ENCODE data around the gene YEATS2. TPM values are rescaled to one million over a fixed set of nuclear protein-coding genes. Genes with fewer than 3 reads are reported as not detected.
"Not testable (repeated sequence)": the region's sequence is repeated elsewhere in the genome, so short reads cannot be mapped to it uniquely, and the experiment has no call there.

The YEATS2 gene
- polyA plus RNA-seq, 4 donors: 34.9 to 36.7 (median 36.1) TPM

DNA sequence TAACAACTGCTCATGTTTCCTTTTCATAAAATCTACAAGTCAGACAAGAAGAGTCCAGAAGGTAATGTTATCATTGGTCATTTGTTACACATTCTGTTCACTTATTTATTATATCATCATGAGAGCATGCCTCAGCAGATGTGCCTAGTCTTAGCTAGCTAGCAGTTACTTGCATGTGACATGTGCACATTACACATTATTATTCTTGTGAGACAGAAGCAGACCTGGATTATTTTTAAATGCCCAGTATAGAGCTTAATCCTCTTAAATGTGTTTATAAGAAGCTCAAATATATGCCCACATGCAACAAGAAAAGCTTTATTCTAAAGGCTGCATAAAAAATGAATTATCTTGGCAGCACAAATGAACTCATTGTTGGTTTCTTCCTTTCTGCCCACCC, 12.6 kb downstream of the YEATS2 start:
- DNase-seq (ENCODE audit: low read depth in 4 of 4, low spot score in 3 of 4): no peak

DNA sequence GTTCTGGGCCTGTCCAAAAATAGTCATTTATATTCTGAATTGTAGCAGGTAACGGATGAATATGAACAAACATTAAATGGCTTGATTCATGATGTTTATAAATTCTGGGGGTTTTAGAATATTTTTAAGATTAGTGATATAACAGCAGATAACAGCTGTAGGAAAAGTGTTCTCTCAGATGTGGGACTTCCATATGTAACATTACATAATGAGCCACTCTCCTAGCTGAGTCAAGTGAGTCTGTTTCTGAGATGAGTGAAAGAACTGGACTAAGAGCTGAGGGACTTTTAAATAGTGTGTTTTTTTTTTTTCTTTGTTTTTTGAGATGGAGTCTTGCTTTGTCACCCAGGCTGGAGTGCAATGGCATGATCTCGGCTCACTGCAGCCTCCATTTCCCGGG, 13.9 kb downstream of the YEATS2 start:
- no peak for DNase-seq (ENCODE audit: low read depth in 4 of 4, low spot score in 3 of 4)

DNA sequence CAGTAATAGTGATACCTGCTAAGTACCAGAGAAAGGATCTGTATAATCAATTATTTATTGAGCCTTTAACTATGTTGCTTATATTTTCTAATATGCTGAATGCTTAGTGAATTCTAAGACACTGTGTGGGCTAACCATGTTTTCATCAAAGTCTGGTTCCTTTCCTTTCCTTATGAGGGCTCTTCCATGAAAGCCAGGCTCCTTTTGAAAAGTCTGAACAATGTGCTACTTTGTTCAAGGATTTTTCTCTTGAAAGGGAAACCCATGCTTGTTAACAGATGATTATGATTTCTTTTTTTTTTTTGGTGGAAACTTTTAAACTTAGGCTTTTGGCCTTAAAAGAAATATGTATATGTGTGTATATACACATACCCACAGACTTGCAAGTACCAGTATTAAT, 17.0 kb downstream of the YEATS2 start:
- DNase-seq (ENCODE audit: low read depth in 4 of 4, low spot score in 3 of 4): no peak

DNA sequence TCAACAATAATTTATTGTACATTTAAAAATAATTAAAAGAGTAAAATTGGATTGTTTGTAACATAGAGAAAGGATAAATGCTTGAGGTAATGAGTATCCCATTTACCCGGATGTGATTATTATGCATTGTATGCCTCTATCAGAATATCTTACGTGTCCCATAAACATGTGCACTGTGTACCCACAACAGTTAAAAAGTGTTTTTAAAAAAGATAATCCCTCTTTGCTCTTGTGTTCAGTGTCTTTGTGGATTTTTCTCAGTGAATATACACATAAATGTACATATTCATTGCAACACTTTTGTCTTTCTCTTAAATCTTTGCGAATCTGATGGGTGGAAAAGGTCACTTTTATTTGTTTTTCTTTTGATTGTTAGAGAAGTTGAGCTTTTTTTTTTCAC, 20.4 kb downstream of the YEATS2 start:
- no peak for DNase-seq (ENCODE audit: low read depth in 4 of 4, low spot score in 3 of 4)

DNA sequence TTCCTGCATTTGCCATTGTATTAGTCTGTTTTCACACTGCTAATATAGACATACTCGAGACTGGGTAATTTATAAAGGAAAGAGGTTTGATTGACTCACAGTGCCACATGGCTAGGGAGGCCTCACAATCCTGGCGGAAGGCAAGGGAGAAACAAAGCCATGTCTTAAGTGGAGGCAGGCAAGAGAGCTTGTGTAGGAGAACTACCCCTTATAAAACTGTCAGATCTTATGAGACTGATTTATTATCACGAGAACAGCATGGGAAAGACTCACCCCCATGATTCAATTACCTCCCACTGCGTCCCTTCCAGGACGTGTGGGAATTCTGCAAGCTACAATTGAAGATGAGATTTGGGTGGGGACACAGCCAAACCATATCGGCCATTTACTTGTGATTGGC, 27.8 kb downstream of the YEATS2 start:
- no peak for DNase-seq (ENCODE audit: low read depth in 4 of 4, low spot score in 3 of 4)

DNA sequence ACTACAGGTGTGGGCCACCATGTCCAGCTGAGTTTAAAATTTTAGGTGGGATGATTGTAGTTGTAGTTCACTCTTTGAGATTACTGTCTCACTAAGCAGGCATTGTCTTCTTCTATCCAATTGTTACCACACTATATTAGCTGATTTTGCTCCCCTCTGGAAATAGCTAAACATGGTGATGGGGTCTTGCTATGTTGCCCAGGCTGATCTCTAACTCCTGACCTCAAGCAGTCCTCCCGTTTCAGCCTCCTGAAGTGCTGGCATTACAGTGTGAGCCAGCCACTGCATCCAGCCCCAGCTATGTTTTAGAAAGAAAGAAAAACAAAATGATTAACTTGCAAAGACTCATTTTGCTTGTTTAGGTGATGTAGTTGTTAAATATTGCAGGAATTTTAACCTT, 30.6 kb downstream of the YEATS2 start:
- DNase-seq (ENCODE audit: low read depth in 4 of 4, low spot score in 3 of 4): no peak

DNA sequence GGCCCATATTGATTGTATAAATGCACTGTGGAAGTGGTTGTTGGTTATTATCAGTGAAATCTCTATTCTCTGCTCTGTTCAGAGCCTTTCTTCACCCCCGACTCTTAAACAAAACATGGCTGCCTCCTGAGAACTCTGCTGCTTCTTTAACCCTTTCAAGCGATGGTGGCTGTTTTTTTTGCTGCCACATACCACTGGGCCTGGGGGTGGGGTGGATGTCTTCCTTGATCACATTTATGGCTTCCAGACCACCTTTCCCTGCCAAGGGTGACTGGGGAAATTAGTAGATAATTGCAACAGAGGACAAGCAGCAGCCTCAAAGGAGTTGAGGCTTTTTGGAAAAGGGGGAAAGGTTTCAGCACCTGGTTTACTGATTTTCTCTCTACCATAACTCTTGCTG, 32.8 kb downstream of the YEATS2 start:
- no peak for DNase-seq (ENCODE audit: low read depth in 4 of 4, low spot score in 3 of 4)

DNA sequence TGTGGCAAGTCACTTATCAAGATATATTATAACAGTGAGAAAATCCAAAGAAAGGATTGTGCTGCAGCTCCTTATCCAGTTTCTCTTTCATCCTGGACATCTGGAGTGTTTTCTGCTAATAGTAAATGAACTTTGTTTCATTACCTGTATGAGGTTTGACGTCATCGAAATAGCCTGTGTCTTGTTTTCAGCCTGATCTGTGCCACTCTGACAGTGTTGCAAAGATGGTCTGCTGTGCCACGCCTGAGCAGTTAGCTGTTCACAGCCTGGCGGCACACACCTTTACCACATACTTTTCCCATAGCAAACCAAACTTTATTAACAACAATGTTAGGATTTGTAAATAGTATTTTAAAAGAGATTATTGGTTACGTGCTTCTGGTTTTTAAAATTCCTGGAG, 34.0 kb downstream of the YEATS2 start:
- DNase-seq (ENCODE audit: low read depth in 4 of 4, low spot score in 3 of 4): no peak

DNA sequence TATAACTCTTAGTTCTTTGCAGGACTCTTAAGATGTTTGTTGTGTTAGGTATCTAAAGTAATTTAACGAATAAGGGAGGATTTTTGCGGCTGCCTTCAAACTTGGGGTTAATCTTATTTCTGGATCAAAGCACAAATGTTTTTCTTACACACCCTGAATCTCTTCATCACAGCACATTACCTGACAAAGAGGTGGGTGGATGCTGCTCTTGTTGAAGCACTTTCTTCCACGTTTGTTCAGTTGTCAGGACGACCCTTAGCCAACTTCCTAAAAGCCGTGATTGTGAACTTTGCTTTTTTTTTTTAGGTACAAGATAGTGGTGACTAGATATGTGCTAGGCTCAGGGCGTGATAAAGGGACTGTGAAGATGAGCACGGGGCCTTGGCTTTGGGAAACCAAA, 36.0 kb downstream of the YEATS2 start:
- no peak for DNase-seq (ENCODE audit: low read depth in 4 of 4, low spot score in 3 of 4)

DNA sequence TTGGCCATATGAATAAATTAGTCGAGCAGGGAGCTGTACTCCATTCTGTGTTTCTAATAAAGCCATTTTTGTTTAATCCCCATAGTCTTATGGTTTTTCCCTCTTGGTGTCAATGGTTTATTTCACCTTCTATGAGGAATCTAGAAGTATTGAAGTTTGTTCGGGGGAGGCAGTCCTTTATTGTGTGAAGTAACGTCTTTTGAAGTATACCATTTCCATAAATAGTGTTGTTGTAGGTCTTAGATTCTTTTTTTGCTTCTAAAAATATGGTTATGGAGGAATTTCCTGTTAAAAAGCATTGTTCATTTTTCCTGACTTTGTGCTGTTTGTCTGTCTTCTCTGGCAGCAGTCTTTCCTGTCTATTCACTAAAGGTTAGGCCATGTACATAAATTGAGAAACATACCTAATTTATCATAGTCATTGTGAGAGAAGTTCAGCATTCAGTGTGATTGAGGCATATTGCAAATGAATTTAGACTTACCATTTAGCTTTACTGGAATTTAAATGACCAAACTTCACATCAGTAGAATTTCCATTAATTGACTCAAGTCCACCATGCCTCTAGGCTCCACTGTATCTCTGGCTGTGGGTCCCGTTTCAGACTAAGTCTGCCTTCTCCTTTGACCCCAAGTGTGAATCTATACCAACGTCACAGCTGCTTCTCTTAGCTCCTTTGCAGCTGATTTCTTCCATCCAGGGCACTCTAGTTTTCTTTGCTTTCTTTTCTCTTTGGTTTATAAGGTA, 37.3 kb downstream of the YEATS2 start:
- no peak for DNase-seq (ENCODE audit: low read depth in 4 of 4, low spot score in 3 of 4)

DNA sequence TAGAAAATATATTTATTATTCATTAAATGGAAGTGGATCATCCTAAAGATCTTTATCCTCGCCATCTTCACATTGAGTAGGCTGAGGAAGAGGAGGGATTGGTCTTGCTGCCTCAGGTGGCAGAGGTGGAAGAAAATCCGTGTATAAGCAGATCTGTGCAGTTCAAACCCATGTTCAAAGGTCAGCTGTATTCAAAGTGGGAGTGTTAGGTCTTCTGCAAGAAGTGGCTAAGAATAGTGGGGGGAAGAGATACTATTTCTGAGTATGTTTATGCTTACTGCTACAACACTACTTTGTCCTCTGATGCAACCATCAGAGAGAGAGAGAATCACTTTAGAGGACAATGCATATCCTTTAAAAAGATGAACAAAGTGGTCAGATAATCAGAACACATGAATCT, 39.5 kb downstream of the YEATS2 start:
- DNase-seq (ENCODE audit: low read depth in 4 of 4, low spot score in 3 of 4): no peak

DNA sequence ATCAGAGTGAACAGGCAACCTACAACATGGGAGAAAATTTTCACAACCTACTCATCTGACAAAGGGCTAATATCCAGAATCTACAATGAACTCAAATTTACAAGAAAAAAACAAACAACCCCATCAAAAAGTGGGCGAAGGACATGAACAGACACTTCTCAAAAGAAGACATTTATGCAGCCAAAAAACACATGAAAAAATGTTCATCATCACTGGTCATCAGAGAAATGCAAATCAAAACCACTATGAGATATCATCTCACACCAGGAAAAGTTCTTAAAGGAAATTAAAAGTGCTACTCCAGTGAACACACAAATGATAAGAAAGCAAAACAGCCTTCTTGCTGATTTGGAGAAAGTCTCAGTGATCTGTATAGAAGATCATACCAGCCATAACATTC, 42.6 kb downstream of the YEATS2 start:
- DNase-seq (ENCODE audit: low read depth in 4 of 4, low spot score in 3 of 4): not testable (repeated sequence)

DNA sequence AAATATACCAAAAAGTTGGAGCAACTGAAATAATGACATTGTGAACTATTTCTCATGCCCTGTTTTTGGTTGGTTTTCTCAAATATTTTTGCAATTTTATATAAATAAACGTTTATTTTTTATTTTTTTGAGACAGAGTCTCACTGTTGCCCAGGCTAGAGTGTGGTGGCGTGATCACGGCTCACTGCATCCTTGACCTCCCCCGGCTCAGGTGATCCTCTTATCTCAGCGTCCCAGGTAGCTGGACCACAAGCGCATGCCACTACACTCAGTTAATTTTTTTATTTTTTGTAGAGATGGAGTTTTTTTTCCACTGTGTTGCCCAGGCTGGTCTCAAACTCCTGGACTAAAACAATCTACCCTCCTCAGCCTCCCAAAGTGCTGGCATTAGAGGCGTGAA, 45.6 kb downstream of the YEATS2 start:
- DNase-seq (ENCODE audit: low read depth in 4 of 4, low spot score in 3 of 4): no peak

DNA sequence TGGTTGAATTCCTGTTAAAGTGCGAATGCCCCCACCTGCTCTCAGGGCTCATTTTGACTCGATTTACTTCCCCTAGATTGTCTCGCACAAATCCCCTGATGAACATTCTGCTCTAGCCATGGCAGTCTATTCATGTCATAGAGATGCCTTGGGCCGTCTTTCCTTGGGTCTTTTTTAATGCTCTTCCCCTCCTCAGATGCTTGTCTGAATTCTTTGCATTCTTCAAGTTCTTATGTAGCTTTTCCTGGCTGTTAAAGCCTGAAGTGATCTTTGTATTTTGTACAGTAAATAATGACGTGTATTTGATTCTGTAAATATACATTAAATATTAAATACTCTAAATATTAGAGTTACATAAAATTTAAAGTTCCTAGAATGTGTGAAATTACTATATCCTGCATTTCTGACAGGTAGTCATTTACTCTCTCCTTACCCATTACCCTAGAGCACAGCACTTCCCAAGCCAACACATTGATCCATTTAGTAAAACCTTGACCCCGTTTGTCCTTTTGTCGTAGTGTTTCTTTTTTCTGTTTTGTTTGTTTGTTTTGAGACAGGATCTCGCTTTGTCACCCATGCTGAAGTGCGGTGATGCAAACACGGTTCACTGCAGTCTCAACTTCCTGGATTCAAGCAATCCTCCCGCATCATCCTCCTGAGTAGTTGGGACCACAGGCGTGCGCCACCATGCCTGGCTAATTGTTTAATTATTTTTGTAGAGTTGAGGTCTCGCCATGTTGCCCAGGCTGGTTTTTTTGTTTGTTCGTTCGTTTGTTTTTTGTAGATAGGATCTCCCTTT, 47.9 kb downstream of the YEATS2 start:
- no peak for DNase-seq (ENCODE audit: low read depth in 4 of 4, low spot score in 3 of 4)

DNA sequence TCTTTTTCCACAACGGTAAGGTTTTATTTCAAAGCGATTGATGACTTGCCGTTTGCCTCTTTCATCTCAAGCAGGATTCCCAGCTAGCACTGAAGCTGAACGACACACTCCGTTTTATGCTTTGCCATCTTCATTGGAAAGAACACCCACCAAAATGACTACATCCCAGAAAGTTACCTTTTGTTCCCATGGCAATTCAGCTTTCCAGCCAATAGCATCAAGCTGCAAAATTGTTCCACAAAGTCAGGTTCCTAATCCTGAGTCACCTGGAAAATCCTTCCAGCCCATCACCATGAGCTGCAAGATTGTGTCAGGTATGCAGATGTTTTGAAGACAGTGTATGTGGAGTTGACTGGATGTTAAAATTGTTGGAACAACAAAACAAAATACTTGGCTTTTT, 56.5 kb downstream of the YEATS2 start:
- DNase-seq (ENCODE audit: low read depth in 4 of 4, low spot score in 3 of 4): no peak

DNA sequence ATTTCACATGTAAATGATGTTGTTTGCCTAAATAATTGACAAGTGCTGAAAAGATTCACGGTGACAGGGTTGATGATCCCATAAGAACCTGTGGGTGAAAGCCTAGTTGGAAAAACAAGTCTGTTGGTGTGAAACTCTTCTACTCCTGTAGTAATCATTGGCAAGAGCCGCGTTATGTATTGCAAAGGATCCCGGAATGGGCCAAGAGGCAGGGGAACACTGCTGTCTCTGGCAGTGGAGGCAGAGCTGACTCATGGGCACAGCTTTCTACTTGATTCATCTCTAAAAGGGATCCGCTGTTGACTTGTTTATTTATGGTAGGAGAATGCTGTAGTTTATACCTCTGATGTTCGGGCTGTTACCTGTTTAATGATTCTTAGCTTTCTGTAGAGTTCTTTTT, 64.7 kb downstream of the YEATS2 start:
- DNase-seq (ENCODE audit: low read depth in 4 of 4, low spot score in 3 of 4): no peak

DNA sequence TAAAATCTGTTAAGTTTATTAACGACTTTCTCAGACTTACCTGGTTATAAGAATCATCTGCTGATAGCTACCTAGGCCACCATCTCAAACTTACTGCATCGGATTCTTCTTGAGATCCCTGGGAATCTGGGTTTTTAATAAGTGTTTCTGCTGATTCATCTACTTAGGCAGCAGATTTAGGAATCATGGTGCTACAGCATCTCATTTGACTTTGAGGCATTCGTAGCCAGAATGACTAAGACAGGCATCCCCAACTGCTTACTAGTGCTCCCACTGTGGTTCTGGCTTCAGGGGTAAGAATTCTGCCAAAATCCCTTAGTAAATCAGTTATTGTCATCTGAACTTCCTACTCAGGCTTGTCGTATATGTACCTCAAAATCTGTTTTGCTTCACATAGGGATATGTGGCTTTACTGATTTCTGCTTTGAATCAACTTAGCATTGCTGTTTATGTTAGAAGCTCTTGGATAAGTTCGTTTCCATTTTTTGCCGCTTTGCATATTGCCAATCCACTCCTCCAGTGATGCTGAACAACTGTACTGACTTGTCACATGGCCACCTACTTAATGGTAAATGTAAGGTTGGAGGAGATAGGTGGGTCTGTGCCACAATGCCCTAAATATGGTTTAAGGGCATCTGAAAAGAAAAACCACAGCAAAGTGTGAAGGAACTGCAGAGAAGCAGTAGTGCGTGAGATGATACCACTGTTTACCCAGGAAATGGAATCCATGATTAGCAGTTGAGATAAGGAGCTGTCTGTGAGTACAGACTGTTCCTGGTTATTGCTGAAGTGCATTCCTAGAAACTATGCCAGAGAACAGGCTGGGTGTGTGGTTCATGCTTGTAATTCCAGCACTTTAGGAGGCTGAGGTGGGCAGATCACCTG, 67.5 kb downstream of the YEATS2 start:
- DNase-seq (ENCODE audit: low read depth in 4 of 4, low spot score in 3 of 4): no peak

DNA sequence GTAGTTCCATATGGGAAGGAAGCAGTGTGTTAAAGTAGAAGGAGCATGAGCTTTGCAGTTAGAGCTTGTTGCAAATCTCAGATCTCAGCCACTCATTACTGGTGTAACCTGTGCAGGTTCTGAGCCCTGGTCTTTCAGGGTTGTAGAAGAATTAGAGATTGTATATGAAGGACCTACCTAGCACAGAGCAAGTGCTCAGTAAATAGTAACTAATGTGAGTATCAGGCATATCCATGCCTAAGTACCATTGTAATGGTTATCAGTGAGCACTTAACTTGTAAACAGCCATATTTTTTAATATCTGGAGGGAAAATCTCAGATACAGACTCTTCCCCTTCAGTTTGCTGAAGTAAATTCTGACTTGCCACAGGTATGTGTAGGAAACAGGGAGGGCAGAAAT, 68.5 kb downstream of the YEATS2 start:
- DNase-seq (ENCODE audit: low read depth in 4 of 4, low spot score in 3 of 4): no peak

DNA sequence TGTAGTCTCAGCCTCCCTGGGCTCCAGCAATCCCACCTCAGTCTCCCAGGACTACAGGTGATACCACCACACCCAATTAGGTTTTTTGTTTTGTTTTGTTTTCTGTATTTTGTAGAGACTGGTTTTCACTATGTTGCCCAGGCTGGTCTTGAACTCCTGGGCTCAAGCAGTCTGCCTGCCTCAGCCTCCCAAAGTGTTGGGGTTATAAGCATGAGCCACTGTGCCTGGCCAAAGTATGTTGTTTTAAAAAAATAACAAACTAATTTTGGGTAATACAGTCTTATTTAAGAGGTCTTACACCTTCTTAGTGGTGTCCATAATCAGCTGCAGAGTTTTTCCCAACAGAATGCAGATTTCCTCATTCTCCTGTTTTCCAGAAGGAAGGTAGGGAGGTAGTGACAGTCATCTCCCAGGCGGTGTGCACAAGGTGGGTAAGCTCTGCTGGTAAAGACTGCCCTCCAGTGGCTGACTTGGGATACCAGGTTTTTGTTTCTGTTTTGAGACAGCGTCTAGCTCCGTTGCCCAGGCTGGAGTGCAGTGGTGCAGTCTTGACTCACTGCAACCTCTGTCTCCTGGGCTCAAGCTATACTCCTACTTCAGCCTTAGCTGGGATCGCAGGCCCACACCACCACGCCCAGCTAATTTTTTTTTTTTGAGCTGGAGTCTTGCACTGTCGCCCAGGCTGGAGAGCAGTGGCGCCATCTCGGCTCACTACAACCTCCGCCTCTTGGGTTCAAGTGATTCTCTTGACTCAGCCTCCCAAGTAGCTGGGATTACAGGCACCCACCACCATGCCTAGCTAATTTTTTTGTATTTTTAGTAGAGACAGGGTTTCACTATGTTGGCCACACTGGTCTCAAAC, 69.4 kb downstream of the YEATS2 start:
- peak; percentile 47 to 53 (median 48) for DNase-seq (ENCODE audit: low read depth in 4 of 4, low spot score in 3 of 4)

DNA sequence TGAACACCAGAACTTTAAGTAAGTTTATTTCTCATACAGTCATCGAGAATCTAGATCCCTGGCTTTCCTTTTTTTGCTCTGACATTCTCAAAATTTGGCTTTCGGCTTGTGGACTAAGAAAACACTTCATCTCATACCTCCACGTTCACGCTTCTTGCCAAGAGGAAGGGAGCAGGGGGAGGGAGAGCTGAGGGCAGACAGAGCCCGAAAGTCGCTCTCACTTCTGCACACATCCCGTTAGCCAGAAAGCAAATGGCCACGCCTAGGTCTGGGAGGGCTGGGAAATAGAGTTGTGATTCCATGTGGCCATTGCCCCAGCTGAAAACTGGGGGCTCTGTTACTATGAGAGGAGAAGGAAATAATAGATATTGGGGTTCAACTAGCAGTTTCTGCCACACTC, 70.5 kb downstream of the YEATS2 start:
- no peak for DNase-seq (ENCODE audit: low read depth in 4 of 4, low spot score in 3 of 4)

Data from right renal pelvis (tissue), 4 donors.